ENCODE data around the gene ARNT2.

The ARNT2 gene

DNA sequence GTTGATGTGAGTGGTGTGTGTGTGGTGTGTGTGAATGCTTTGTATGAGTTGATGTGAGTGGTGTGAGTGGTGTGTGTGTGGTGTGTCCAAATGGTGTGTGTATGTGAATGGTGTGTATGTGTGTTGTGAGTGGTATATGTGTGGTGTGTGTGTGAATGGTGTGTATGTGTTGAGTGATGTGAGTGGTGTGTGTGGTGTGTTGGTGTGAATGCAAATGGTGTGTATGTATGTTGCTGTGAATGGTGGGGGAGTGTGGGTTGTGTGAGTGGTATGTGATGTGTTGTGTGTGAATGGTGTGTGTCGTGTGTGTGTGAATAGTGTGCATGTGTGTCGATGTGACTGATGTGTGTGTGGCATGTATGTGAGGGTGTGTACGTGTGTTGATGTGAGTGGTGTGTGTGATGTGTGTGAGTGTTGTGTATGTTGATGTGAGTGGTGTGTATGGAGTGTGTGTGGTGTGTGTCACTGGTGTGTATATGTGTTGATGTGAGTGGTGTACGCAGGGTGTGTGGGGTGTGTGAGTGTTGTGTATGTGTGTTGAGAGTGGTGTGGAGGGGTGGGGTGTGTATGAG, 40.6 kb downstream of the ARNT2 start:
- no peak for DNase-seq

DNA sequence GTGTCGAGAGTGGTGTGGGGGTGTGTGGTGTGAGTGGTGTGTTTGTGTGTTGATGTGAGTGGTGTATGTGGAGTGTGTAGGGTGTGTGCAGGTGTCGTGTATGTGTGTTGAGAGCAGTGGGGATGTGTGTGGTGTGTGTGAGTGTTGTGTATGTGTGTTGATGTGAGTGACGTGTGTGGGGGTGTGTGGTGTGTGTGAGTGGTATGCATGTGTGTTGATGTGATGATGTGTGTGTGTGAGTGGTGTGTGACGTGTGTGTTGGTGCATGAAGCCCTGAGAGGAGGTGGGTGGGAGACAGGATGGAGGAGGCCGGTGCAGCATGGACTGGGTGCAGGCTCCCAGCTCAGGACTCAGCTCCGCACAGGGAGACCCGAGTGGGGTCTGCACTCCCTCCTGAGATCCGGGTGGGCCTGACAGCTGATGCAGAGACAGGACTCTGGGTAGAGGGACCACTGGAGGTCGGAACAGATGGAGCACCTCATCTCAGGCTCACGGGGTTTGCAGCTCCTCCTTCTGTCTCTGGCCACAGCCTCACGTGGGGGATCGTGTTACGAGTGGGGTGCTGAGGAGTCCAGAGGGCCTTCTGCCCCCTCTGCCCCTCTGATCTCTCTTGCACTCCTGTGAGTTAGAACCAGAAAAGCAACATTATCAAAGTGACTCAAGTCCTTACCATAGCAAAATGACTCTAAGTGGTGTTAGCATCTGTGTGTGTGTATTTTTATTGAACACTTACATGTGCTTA, 41.3 kb downstream of the ARNT2 start:
- DNase-seq, result no peak

DNA sequence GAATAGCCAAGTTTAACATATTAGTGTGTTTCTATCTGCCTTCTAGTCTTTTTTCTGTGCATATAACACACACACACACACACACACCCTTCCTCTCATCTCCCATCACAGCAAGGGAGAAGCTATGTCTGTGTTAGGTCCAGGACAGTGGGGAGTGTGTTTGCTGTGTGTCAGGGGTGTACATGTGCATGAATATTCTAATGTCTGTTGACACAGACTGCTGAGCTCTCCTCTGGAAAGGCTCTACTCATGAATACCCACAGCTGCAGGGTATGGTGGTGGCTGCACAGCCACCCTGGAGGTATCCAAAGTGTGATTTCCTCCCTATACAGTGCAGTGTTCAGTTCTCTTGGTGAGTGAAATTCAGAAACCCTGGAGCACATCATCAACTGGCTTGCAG, 42.9 kb downstream of the ARNT2 start:
- DNase-seq, result no peak

DNA sequence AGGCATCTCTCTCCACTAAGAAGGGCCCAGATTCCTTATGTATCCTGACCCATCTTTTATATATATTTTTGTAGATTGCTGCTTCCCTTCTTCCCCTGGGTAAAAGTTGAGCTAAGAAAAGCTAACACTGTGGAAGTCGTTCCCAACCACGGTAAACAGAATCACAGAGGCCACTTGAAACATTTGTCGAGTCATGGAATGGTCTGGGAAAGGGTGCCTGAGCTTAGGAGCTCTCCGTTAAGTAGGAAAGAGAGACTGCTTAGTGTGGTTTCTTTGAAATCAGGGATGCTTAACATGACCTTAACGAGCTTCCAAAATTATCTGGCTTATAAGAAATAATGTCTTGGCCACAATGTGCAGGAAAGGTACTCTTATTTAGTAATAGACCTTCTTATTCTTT, 45.6 kb downstream of the ARNT2 start:
- no peak for DNase-seq

DNA sequence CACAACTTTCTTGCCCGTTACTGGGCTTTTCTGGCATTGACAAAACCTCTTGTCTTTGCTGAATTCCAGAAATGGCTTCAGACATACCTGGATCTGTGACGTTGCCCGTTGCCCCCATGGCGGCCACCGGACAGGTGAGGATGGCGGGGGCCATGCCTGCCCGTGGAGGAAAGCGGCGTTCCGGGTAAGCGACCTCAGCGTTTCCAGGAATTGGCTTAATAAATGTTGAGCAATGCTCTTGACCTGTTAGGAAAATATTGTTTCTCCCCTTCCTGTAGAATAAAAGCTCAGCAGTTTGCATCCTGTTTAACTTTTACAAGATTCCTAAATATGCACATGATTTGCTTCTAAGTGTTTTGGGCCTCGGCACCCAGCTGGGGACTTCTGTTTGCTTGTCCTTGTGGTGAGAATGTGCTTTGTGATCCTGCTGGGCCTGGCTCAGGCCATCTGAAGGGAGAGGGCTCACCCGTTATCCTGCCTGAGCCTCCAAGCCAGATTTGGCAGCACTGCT, 46.7 kb downstream of the ARNT2 start:
- DNase-seq, result no peak

DNA sequence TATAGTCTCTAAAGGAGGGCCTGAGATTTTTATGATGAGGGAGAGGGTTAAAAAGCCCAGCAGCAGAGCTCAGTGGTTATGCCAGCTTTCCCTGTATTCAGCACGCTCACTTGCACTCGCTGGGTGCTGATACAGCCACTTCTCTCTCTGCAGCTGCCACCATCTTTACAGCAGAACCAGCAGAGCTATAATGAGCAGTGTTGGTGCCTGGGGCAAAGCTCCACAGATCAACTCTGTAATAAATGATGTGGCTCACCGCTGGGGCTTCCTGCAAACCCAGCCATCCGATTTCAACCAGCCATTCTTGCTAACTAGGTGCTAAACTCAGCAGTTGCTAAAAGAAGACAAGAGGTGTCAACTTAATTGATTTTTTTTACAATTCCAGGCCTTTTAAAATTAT, 48.0 kb downstream of the ARNT2 start:
- DNase-seq, result no peak

DNA sequence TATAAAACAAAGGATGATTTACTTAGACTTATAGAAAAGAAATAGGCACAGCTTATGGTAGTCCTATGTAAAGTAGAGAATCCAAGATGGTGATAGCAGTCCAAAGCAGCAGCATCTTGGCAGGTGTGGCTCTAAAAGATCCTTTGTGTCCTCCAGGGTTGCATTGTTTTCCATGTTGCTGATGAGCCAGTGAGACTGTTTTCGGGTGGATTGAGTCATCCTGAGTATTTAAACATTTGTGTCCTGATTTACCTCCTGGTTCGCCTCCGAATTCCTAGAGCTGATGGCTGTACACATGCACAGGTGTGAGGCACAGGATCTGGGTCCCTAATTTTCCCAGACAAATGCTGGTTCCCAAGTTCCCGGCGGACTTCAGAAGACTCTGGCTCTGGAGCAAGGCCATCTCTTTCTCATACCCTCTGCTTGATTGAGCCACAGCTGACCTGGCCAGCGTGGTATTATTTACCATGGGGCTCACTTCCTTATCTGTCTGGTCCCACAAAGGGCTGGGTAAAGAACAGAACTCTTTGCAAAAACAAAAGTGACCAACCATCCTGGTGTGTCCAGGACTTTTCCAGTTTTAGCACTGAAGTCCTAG, 51.0 kb downstream of the ARNT2 start:
- DNase-seq, result no peak

DNA sequence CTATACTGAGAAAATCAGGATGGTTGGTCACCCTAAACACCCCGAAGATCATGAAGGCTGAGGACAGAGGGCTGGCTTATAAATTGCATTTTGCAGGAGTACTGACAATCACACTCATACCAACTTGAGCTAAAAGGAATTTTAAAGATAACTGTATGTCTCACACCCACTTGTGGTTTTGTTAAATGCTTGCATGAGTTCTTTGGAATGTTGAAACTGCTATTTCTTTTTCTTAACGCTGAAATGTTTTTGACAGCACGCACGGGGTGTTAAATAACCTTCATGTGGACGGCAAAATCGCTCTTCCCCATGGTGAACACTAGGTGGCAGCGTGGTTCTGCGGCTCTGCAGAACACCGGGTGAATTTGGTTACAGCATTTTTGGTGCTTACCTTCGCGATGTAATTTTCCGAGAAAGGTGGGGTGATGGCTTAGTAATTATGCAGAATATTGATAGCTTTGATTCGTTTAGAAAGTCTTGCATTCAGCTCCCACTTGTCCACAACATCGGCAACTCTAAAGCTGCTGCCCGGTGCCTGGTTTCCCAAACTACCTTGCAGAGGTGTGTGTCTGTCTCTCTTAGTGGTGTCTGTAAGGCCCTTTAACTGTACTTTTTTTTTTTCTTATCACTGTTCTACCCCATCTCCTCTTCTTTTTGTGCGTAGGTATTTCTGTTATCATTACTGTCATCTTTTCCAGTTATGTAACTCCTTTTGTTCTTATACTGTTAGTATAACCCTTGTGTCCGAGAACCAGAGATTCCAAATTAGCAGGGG, 51.7 kb downstream of the ARNT2 start:
- DNase-seq, result peak; percentile 13

DNA sequence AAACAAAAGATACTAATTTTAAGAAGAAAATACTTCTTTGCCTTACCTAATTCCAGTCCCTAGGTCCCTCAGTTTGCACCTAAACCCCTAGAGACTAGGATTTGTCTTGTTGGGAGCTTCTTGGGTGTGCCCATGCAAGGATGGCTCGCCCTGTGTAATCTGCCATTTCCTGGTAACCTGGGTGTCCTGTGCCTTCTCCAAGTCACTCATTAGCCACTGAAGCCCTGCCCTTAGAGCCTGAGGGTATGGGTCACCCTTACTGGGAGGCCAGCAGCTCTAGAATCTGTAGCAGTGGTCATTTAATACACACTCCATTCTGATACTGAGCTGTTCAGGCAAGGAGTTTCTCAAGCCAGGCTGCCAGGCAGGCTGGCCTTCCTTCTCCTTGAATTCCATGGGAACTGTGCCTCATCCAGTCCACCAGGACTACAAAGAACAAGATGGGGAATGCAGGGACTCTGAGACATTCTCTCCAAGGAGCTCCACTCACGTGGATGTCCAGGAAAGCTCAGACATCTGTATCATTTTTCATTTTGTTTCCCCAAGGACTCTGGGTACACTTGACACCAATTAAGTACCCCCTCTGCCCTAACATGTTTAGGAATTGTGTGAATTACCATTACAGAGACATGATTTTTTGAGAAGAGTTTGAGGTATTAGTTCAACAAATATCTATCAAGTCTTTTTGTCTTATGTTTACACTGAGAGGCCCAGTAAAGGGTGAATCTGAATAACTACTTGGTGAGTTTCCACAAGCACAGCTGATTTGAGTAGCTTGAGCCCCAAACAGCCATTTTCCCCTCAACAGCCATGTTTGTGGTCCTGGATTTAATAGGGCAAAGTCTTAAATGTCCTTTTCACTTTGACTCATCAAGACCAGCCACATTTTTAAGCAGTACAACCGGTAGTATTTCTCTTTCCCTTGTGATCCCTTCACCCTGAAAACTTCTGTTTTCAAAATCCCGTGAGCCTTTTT, 52.6 kb downstream of the ARNT2 start:
- DNase-seq, result no peak

DNA sequence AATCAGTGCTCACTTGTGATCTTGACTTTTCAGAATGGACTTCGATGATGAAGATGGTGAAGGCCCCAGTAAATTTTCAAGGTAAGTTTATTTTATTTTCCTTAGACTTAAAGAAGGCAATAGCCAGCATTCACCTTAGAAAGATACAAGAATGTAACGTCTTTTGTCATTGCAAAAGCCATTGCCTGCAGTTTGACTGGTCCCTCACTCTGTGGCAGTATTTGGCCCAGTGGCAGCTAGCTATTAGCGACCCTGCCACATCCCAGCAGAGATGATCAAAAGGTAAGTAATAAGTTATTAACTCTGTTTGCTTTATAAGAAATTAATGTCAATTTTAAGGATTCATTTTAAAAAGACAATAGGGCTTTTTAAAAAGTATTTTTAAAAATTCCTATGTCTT, 53.7 kb downstream of the ARNT2 start:
- no peak for DNase-seq

DNA sequence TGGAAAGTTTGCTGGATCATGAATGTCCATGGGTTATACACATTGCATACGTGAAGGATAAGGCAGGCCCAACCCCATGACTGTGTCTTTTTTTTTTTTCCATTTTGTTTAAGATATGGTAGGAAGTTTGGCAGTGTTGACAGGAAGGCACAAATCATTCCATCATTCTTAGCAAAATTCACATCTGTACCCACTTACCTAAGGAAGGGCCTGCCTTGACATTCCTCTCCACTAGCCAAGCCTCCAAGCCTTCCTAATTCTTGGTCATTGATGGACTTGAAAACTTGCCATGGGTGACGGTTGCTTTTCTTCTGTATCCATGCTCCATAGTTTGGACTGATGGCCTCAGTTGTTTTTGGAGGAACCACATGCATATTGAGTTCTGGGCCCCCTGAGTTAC, 54.4 kb downstream of the ARNT2 start:
- DNase-seq, result no peak

DNA sequence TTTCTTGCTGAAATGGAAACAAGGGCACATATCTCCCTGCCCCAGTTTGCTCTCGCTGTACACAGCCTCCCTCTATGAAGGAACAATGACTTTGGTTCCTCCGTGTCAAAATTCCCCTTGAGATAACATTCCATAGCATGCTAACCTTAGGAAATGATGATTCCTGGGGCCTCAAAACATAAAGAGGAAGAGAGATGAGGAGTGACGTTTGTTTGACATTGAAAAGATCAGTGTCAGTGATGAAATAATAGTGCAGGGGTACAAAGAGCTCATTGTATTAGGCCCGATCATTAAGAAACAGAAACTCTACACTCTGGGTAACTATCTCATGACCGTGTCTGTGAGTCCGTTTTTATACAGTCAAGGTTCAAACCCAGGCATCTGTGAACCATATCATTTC, 55.2 kb downstream of the ARNT2 start:
- DNase-seq, result no peak

DNA sequence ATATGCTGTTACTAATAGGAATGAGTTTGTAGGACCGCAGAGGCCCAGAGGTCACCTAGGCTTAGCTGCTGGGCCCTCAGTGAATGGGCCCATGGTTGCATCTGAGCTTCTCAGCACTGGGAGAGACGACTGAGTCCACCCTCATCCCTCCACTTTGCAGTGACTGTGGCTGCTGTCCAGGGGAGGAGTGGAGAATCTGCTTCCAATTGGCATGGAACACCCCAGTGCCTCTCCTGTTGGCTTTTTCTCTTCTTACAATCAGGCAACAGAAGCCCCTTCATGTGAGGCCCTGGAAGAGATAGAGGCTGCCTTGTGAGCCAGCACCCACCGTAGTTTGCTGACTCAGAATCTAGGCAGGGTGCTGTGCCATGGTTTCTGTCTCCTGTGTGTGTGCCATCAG, 55.6 kb downstream of the ARNT2 start:
- no peak for DNase-seq

DNA sequence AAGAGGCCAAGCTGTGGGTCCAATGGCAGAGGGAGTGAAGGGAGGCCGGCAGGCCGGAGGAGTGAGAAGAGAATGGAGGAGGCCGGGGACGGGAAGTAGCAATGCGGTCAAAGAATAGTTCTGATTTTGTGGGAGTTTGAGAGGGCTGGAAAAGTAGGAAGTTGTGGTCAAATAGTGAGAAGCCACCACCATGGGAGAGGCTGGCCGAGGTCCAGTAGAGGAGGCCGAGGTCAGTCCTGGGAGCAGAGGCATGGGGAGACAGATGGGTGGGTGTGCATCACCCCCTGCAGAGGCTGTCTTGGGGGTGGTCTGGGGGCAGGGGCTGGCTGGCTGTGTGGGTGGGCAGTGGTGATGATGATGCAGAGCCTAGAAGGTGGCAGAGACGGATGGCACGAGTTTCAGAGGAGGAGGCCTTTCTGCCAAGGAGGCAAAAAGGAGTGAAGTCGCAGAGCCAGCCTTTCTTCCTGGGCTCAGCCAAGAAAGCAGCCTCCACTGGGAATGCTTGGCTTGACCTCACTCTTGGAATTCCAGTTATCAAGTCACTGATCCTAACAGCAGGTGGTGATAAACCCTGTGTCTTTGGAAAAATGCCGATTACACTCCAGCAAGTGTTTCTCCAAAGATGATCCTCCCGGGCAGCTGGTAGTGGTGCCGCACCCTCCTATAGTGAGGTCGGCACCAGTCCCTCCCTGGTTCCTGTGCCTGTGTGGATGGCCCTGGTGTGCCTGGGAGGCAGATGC, 57.3 kb downstream of the ARNT2 start:
- DNase-seq, result no peak

DNA sequence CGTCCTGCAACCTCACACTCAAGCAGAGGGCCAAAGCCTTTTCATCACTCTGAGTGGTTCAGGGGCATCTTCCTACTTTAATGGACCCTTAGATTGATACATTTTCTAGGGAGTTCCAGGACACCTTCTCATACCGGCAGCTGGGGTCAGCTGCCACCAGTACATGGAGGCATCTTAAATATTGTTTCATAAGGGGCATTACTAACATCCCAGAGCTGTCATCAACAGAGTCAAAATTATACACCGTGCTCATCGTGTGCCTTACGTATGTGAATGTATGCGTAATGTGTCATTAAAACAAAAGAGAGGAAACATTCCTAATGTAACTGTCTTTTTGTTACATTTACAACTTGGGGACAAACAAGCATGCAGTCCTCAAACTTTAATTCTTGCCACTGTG, 57.9 kb downstream of the ARNT2 start:
- no peak for DNase-seq

DNA sequence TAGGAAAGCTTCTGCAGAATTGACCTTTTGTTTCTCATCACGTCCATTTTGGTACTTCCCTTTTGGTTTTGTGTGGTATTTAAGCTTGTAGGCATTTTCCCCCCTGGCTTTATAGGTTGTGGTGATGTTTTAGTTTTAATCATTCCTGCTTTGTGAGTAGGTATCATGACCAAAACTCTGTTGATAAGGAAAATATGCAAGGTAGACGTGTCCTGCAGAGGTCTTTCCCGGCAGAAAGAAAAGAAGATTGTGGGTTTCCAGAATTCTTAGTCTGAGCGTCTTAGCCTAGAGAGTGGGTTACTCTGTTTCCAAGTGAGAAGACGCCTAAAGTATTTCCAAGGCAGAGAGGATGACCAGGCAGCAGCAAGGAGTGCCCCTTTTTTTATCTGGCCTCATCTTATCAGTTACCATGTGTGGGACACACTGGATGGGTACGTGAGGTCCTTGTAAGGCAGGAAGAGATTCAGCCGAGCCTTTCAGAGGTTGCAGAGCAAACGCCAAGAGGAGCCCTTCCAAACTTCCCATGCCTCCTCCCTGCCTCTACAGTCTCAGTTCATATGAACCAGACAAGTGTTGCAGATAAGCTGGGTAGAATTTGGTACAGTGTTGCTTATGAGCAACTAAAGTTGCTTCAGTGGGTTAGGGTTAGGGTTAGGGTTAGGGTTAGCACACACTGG, 58.8 kb downstream of the ARNT2 start:
- no peak for DNase-seq

DNA sequence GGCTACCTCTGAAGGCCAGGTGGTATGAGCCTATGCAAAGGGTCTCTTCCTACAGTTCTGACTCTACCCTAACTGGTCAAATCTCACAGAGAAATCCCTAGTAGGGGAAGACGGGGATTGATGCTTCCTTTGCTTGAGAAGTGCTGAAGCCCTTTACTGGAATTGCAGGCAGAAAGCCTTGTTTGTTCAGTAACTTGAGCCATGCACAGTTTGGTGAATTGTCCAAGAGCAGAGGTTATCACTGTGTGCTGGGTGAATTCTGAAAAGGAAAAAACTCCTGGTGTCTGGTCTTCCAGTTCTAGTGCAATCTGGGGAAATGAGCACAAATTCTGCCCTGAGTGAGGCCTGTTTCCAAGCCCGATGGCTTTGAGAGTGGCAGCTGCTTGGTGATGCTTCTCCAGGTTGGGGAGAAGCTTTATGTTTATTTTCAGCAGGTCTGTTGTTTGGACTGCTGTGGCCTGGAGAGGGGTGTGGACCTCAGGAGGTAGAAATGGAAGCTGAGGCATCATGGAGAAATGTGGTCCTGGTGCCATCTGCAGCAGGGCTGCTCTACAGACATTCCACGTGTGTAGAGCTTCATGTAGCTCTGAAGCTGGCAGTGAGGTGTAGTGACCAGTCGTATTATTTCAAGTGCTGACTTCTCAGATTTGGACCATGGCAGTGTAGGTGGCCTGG, 60.9 kb downstream of the ARNT2 start:
- no peak for DNase-seq

DNA sequence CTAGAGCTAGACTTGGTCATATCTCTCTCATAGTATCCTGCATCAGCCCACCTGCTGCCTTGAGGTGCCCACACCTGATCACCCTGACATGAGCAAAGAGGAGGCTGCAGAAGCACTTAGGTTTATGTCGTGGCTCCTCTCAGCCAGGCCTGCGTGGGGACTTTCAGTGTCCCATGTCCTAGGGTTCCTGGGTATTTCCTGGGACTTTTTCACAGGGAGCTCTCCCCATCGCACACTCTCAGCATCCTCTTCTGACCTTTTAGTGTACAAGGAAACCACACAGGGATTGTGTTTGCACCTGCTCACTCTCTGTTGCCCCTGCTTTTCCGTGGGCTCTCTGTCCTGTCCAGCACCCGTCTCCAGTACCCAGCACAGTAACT, 61.4 kb downstream of the ARNT2 start:
- no peak for DNase-seq

DNA sequence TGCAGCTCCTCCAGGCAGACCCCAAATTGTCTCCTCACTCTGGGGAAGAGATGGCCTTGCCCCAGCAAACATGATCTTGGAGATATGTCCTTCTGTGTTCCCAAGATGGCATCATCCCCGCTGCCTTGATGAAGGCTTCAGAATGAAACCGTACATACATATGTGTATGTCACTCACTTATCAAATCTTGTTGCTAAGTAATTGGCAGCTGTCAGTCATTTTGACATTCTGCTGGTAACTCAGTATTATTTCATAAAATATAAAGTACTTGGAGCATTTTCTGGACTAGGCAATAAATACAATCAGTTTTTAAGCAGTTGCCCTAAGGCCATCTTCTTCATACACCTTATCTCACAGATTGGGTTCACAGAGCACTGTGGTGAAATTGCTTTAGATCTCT, 62.4 kb downstream of the ARNT2 start:
- DNase-seq, result no peak

DNA sequence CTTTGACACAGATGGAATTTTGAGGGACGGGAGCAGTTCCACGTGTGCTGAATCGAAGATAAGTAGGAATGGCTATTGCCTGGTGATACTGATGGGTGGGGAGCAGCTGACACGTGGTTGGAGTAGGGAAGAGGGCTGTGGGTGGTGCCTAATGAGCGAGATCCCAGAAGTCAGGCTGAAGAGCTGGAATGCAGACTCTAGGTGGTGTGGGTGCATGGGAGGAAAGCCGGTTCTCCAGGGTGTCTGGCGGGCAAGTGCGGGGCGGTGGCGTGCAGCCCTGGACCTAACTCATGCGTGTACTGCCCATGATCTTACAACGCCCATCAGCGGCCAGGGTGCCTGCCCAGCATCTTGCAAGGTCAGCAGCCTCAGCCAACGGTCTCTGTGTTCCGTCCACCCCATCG, 63.1 kb downstream of the ARNT2 start:
- DNase-seq, result no peak

DNA sequence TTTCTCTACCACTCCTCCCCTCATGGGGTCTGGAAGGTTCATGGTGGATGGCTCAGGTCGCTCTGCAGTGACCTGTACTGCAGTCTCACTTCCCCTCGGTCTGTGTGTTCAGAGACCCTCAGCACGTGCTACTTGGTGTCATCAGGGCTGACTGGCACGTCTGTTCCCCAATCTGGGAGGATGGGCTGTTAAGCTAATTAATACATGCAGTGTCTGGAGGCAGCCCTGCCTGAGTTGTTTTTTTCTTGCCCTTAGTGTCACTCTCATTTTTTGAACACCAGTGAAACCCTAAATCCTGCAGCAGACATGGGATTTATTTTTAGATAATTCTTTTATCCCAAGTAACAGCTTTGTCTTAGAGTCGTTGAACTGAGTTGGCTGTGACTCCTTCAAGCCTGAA, 64.6 kb downstream of the ARNT2 start:
- DNase-seq, result no peak

All from GOT3 (cell line).